Neuronal stem cell (in vitro differentiated cells): ENCODE measurements around the gene DCUN1D1.

ENCODE experiments used
- DNase-seq: peaks from one replicate; pipeline ENCODE4 v3.0.0-alpha.2; 2013; ENCODE audit warnings: low spot score
- H2AFZ ChIP-seq: one replicate; pipeline ENCODE4 v1.6.1; 2013; ENCODE audit warnings: mild to moderate bottlenecking, low read length, inconsistent platforms
- H2AK5ac ChIP-seq: 2 replicates; pipeline ENCODE4 v1.6.1; 2013; ENCODE audit warnings: low read depth, mild to moderate bottlenecking, inconsistent platforms, low read length, moderate library complexity, mixed read lengths
- H2BK120ac ChIP-seq: 2 replicates; pipeline ENCODE4 v1.6.1; 2013; ENCODE audit warnings: low read depth, mild to moderate bottlenecking, inconsistent platforms, low read length, moderate library complexity, mixed read lengths
- H2BK12ac ChIP-seq: one replicate; pipeline ENCODE4 v1.6.1; 2013; ENCODE audit warnings: low read length, inconsistent platforms
- H2BK15ac ChIP-seq: 2 replicates; pipeline ENCODE4 v1.6.1; 2013; ENCODE audit warnings: mild to moderate bottlenecking, low read length, inconsistent platforms, mixed read lengths
- H2BK5ac ChIP-seq: one replicate; pipeline ENCODE4 v1.6.1; 2013; ENCODE audit warnings: inconsistent platforms, mild to moderate bottlenecking, low read length, moderate library complexity
- H3K14ac ChIP-seq: one replicate; pipeline ENCODE4 v1.6.1; 2013; ENCODE audit warnings: low read length, inconsistent platforms
- H3K18ac ChIP-seq: 2 replicates; pipeline ENCODE4 v1.6.1; 2013; ENCODE audit warnings: low read length, inconsistent platforms
- H3K23ac ChIP-seq: 2 replicates; pipeline ENCODE4 v1.6.1; 2013; ENCODE audit warnings: low read depth, mild to moderate bottlenecking, mixed read lengths, low read length, inconsistent platforms; ENCODE audit not compliant: poor library complexity
- H3K27ac ChIP-seq: replicated peaks from 3 replicates; pipeline ENCODE4 v1.5.1; 2013; ENCODE audit warnings: low read length, inconsistent platforms
- H3K27me3 ChIP-seq, 3 experiments: 2 replicates each; pipeline ENCODE4 v1.6.1; 2013; ENCODE audit warnings: low read length in 3 of 3, mild to moderate bottlenecking in 2 of 3, inconsistent platforms in 1 of 3, low read depth in 1 of 3, mixed read lengths in 1 of 3, moderate library complexity in 1 of 3; ENCODE audit not compliant: control insufficient read depth in 3 of 3, insufficient read depth in 3 of 3
- H3K36me3 ChIP-seq, 2 donors: replicated peaks in 1 of 2; 2 replicates each; pipeline ENCODE4 v1.6.1; 2013; ENCODE audit warnings: low read length in 2 of 2; ENCODE audit not compliant: control insufficient read depth in 2 of 2, insufficient read depth in 2 of 2
- H3K4ac ChIP-seq: 2 replicates; pipeline ENCODE4 v1.6.1; 2013; ENCODE audit warnings: inconsistent platforms, mild to moderate bottlenecking, low read length, moderate library complexity
- H3K4me1 ChIP-seq, 2 donors: 1 replicate in 1 of 2; 2 replicates in 1 of 2; pipeline ENCODE4 v1.6.1; 2013; ENCODE audit warnings: low read length in 2 of 2, low read depth in 1 of 2; ENCODE audit not compliant: control insufficient read depth in 2 of 2, insufficient read depth in 1 of 2
- H3K4me2 ChIP-seq: one replicate; pipeline ENCODE4 v1.6.1; 2013; ENCODE audit warnings: mild to moderate bottlenecking, low read length, inconsistent platforms; ENCODE audit not compliant: insufficient read depth, poor library complexity, severe bottlenecking
- H3K4me3 ChIP-seq, 2 donors: 2 replicates each; pipeline ENCODE4 v1.5.1; 2013; ENCODE audit warnings: low read length in 2 of 2, mild to moderate bottlenecking in 2 of 2, inconsistent platforms in 1 of 2, moderate library complexity in 1 of 2
- H3K79me1 ChIP-seq: one replicate; pipeline ENCODE4 v1.6.1; 2013; ENCODE audit warnings: low read depth, mild to moderate bottlenecking, inconsistent platforms, low read length, moderate library complexity
- H3K9ac ChIP-seq: one replicate; pipeline ENCODE4 v1.6.1; 2013; ENCODE audit warnings: mild to moderate bottlenecking, low read depth, low read length, inconsistent platforms; ENCODE audit not compliant: poor library complexity
- H3K9me3 ChIP-seq, 2 donors: replicated peaks in 1 of 2; 2 replicates each; pipeline versions ENCODE3 to v1.6.1; 2013; ENCODE audit warnings: low read length in 2 of 2, mild to moderate bottlenecking in 2 of 2, inconsistent platforms in 1 of 2, low read depth in 1 of 2, mixed read lengths in 1 of 2, moderate library complexity in 1 of 2; ENCODE audit not compliant: control insufficient read depth in 2 of 2, insufficient read depth in 1 of 2
- H4K8ac ChIP-seq: one replicate; pipeline ENCODE4 v1.6.1; 2013; ENCODE audit warnings: low read depth, mild to moderate bottlenecking, inconsistent platforms, low read length, moderate library complexity
- H4K91ac ChIP-seq: one replicate; pipeline ENCODE4 v1.6.1; 2013; ENCODE audit warnings: low read length, low read depth, mild to moderate bottlenecking, inconsistent platforms; ENCODE audit not compliant: poor library complexity
- WGBS, 2 donors: extraction: QIAGEN DNeasy Blood & Tissue Kit; methylation state at CpG; one replicate each; pipeline ENCODE4 v1.1.7; 2013; ENCODE audit warnings: missing lambda C conversion rate in 2 of 2, mixed read lengths in 1 of 2; ENCODE audit not compliant: insufficient read length in 2 of 2, insufficient replicate concordance in 1 of 2; ENCODE audit errors: extremely low coverage in 2 of 2; 5-methylcytosine and 5-hydroxymethylcytosine counted together

Gene DCUN1D1

DNA sequence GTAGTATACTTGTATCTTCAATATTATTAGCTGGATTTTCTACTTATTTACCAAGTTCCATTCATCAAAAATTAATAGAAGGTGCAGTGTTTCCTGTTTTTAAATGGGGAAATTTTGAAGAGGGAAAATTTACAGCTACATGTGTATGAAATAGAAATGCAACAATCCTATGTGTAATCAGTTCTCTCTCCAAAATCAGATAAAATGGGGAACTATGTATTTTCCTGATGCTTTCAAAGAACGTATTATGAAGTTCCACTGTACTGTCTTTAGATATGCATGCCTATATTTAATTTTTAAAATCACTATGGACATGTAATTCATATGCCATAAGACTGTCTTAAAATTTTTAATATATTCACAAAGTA lies 43.4 kb downstream of the DCUN1D1 start:
- no CpG with 5 or more reads among the region's 1 CpG for WGBS, 2 donors
- Histone ChIP-seq H3K27me3 (no peaks in the 10 kb centered on the region), H3K4me1 (peaks cover 0 to 2% of the 10 kb centered on the region in 2 donors), H3K4me3 (no peak overlapping the region), H2BK12ac (no peak overlapping the region), H3K9ac (no peak overlapping the region), H2AK5ac (no peak overlapping the region), H4K91ac (no peak overlapping the region), H4K8ac (no peak overlapping the region), H2BK15ac (no peak overlapping the region), H3K79me1 (no peaks in the 10 kb centered on the region), H2BK5ac (no peak overlapping the region), H3K36me3 (peaks cover 0 to 7% of the 10 kb centered on the region in 2 donors), H2AFZ (no peak overlapping the region), H3K4me2 (no peak overlapping the region), H3K4ac (no peak overlapping the region), H2BK120ac (no peak overlapping the region), H3K9me3 (peaks cover 2 to 7% of the 10 kb centered on the region in 2 donors), H3K27ac (no peak overlapping the region), H3K14ac (no peak overlapping the region), H3K23ac (no peak overlapping the region), H3K18ac (no peak overlapping the region)
- no peak for DNase-seq

DNA sequence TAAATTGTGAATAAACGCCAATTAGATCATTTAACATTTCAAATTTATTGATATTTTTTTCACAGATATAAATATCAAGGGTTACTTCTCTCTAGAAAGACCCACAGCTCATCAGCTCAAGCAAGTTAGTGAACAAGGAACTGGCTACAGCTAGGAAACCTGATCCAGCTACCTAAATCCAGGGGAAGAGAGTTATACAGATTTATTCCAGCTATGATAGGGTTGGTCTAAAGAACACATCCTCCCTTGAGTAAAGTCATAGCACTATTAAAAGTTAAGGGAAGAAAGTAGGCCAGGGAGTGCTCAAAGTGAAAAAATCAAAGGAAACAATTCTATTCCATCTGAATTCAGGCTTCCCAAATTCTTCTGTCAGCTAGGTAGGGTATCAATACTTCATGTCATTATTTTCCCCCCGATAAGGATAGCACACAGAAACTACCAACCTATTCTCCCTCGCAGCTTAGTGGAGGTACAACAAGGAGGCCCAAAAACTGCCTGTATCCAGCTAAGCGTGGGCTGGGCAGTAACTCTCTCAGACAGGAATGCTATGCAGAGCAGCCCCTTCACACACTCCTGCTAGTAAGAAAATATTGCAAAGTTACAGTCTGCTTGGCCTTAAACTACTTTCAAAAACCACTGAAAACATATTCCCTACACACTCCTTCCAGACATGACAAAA lies 44.0 kb downstream of the DCUN1D1 start:
- Histone ChIP-seq H3K4me3 (no peak overlapping the region), H2BK120ac (no peak overlapping the region), H3K4ac (no peak overlapping the region), H3K36me3 (peaks cover 0 to 4% of the 10 kb centered on the region in 2 donors), H3K27ac (no peak overlapping the region), H2BK15ac (no peak overlapping the region), H3K14ac (no peak overlapping the region), H3K9me3 (peaks cover 2 to 7% of the 10 kb centered on the region in 2 donors), H3K23ac (no peak overlapping the region), H2AFZ (no peak overlapping the region), H3K27me3 (no peaks in the 10 kb centered on the region), H2BK5ac (no peak overlapping the region), H4K8ac (no peak overlapping the region), H2AK5ac (no peak overlapping the region), H4K91ac (no peak overlapping the region), H3K9ac (no peak overlapping the region), H3K79me1 (no peaks in the 10 kb centered on the region), H3K4me1 (peaks cover 0 to 2% of the 10 kb centered on the region in 2 donors), H3K18ac (no peak overlapping the region), H2BK12ac (no peak overlapping the region), H3K4me2 (no peak overlapping the region)
- WGBS, 2 donors: no CpG with 5 or more reads among the region's 4 CpGs
- no peak for DNase-seq

DNA sequence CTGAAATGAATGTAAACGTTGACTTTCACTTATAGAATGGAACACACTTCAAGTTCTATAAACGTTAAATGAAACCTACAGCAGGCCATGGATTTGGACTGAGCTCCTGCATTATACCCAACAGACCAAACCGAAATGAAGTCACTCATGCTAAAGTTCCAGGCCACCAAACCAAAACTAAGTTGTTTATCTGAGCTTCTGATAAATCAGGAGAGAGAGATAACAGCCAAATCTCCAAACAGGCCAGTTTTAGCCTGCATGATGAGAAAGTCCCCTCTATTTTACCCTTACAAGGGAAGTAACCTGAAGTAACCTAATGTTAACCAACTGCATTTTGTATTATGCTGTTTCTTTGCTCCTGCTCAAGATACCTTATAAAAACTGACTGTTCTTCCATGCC lies 44.5 kb downstream of the DCUN1D1 start:
- no peak overlapping the region for H3K18ac ChIP-seq
- no peak overlapping the region for H3K4ac ChIP-seq
- no peak overlapping the region for H3K14ac ChIP-seq
- no peak overlapping the region for H3K23ac ChIP-seq
- no peak overlapping the region for H3K4me2 ChIP-seq
- H3K36me3 ChIP-seq: peaks cover 0 to 4% of the 10 kb centered on the region in 2 donors
- no peak overlapping the region for H2AK5ac ChIP-seq
- peaks cover 2 to 7% of the 10 kb centered on the region in 2 donors for H3K9me3 ChIP-seq
- peaks cover 0 to 2% of the 10 kb centered on the region in 2 donors for H3K4me1 ChIP-seq
- H2BK120ac ChIP-seq: no peak overlapping the region
- no peak for DNase-seq
- no peak overlapping the region for H3K9ac ChIP-seq
- H2AFZ ChIP-seq: no peak overlapping the region
- no CpG with 5 or more reads among the region's 3 CpGs for WGBS, 2 donors
- H3K27ac ChIP-seq: no peak overlapping the region
- no peak overlapping the region for H2BK12ac ChIP-seq
- H3K79me1 ChIP-seq: no peaks in the 10 kb centered on the region
- no peak overlapping the region for H4K91ac ChIP-seq
- no peak overlapping the region for H3K4me3 ChIP-seq
- no peaks in the 10 kb centered on the region for H3K27me3 ChIP-seq
- H2BK15ac ChIP-seq: no peak overlapping the region
- no peak overlapping the region for H4K8ac ChIP-seq
- no peak overlapping the region for H2BK5ac ChIP-seq

DNA sequence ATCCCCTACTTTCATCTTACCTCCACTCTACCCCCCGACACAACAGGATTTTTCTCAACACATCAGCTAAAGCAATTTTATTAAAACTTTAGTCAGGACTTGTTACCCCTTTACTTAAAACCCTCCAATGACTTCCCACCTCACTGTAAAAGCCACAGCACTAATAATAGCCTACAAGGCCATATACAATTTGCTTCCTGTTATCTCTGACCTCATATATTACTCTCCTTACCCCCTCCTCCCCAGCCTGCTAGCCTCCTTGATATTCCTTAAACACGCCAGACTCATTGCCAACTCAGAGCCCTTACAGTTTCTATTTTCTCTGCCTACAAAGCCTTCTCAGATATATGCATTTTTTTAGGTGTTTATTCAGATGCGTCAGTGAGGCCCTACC lies 54.4 kb downstream of the DCUN1D1 start:
- Histone ChIP-seq H2AFZ (no peak overlapping the region), H3K4me2 (no peak overlapping the region), H2BK15ac (no peak overlapping the region), H2BK12ac (no peak overlapping the region), H4K91ac (no peak overlapping the region), H3K4me1 (no peaks in the 10 kb centered on the region), H2AK5ac (no peak overlapping the region), H3K23ac (no peak overlapping the region), H3K4ac (no peak overlapping the region), H2BK5ac (no peak overlapping the region), H3K18ac (no peak overlapping the region), H3K4me3 (no peak overlapping the region), H2BK120ac (no peak overlapping the region), H3K79me1 (no peaks in the 10 kb centered on the region), H3K9me3 (no peaks in the 10 kb centered on the region), H3K9ac (no peak overlapping the region), H3K14ac (no peak overlapping the region), H3K36me3 (no peaks in the 10 kb centered on the region), H4K8ac (no peak overlapping the region), H3K27me3 (no peaks in the 10 kb centered on the region), H3K27ac (no peak overlapping the region)
- no peak for DNase-seq
- WGBS, 2 donors: no CpG with 5 or more reads among the region's 3 CpGs
